Activated CD4-positive, alpha-beta memory T cell treated with anti-CD3 and anti-CD28 coated beads, Interleukin-2, amount 10 ng/mL, durations not matched to agents 7 days and 5 days (primary cell): Measurements from ENCODE around the gene SESTD1. TPM values are rescaled to one million over a fixed set of nuclear protein-coding genes. Genes with fewer than 3 reads are reported as not detected.

ENCODE experiments used
- CTCF ChIA-PET: fragments of 350-600 bp; sonication (Branson Sonifier 250); formaldehyde crosslinking; loops from one replicate; lab custom pipeline; 2021; ENCODE audit warnings: antibody characterized with exemption, inconsistent platforms; lab: Charles Lee
- POLR2A ChIA-PET: fragments of 350-600 bp; sonication (Branson Sonifier 250); formaldehyde crosslinking; loops from one replicate; lab custom pipeline; 2021; ENCODE audit warnings: antibody characterized with exemption; lab: Charles Lee
- DNase-seq: peaks from one replicate; pipeline ENCODE4 v3.0.0-alpha.2; 2020
- H3K27ac Mint-ChIP-seq: one replicate; pipeline ENCODE4 v1.8.0; 2021; ENCODE audit warnings: mild to moderate bottlenecking, mixed read lengths
- H3K27me3 Mint-ChIP-seq: one replicate; pipeline ENCODE4 v1.8.0; 2021; ENCODE audit warnings: mixed read lengths
- H3K36me3 Mint-ChIP-seq: one replicate; pipeline ENCODE4 v1.8.0; 2021; ENCODE audit warnings: low read depth, mixed read lengths
- H3K4me1 Mint-ChIP-seq: one replicate; pipeline ENCODE4 v1.8.0; 2021; ENCODE audit warnings: mixed read lengths
- H3K4me3 Mint-ChIP-seq: one replicate; pipeline ENCODE4 v1.8.0; 2021; ENCODE audit warnings: mild to moderate bottlenecking, mixed read lengths
- H3K9me3 Mint-ChIP-seq: one replicate; pipeline ENCODE4 v1.8.0; 2021; ENCODE audit warnings: mixed read lengths
- total RNA-seq, 2 experiments: library from RNA; stranded (reverse); gene quantifications; one replicate each; pipeline ENCODE4 v1.2.3, GENCODE V29; 2021

SESTD1 gene
- total RNA-seq, 2 experiments from 2014 or later: 13.8 to 14.7 TPM

- ChIA-PET POLR2A (no interaction called here), CTCF (no interaction called here)
- DNase-seq: no peak
- Mint-ChIP-seq H3K27me3 (no peaks in the 10 kb centered on the region), H3K4me1 (no peaks in the 10 kb centered on the region), H3K27ac (no peak overlapping the region), H3K4me3 (no peak overlapping the region), H3K9me3 (no peaks in the 10 kb centered on the region), H3K36me3 (no peaks in the 10 kb centered on the region)
Measured at GRCh38 chr2:179181002-179181401, 83.6 kb downstream of the SESTD1 start.

- Mint-ChIP-seq H3K4me1 (no peaks in the 10 kb centered on the region), H3K27ac (no peak overlapping the region), H3K36me3 (no peaks in the 10 kb centered on the region), H3K4me3 (no peak overlapping the region), H3K27me3 (no peaks in the 10 kb centered on the region), H3K9me3 (no peaks in the 10 kb centered on the region)
- POLR2A ChIA-PET: no interaction called here
- CTCF ChIA-PET: no interaction called here
- no peak for DNase-seq
Measured at GRCh38 chr2:179180242-179180641, 84.4 kb downstream of the SESTD1 start.

DNA sequence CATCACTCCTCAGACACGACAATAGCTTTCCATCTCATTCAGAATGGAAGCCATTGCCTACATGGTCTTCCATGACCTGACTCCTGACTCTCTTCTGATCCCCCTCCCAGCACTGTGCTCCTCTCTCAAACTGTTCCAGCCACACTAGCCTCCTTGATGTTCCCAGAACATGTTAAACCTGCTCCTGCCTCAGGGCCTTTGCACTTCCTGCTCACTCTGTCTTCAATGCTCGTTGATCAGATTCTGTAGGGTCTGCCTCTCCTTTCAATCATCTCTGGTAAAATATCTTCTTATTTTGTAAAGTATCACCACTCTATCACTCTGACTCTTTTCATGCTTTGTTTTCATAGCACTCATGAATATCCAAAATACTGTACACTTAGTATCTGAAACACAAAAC lies 84.9 kb downstream of the SESTD1 start:
- no peak overlapping the region for H3K4me3 Mint-ChIP-seq
- ChIA-PET POLR2A (no interaction called here), CTCF (no interaction called here)
- DNase-seq: no peak
- no peaks in the 10 kb centered on the region for H3K27me3 Mint-ChIP-seq
- H3K9me3 Mint-ChIP-seq: no peaks in the 10 kb centered on the region
- H3K4me1 Mint-ChIP-seq: no peaks in the 10 kb centered on the region
- H3K27ac Mint-ChIP-seq: no peak overlapping the region
- H3K36me3 Mint-ChIP-seq: no peaks in the 10 kb centered on the region

- H3K9me3 Mint-ChIP-seq: no peaks in the 10 kb centered on the region
- POLR2A ChIA-PET: no interaction called here
- no peaks in the 10 kb centered on the region for H3K27me3 Mint-ChIP-seq
- H3K4me1 Mint-ChIP-seq: no peaks in the 10 kb centered on the region
- no peak overlapping the region for H3K4me3 Mint-ChIP-seq
- CTCF ChIA-PET: no interaction called here
- no peaks in the 10 kb centered on the region for H3K36me3 Mint-ChIP-seq
- no peak for DNase-seq
- no peak overlapping the region for H3K27ac Mint-ChIP-seq
Measured at GRCh38 chr2:179177694-179178093, 86.9 kb downstream of the SESTD1 start.

DNA sequence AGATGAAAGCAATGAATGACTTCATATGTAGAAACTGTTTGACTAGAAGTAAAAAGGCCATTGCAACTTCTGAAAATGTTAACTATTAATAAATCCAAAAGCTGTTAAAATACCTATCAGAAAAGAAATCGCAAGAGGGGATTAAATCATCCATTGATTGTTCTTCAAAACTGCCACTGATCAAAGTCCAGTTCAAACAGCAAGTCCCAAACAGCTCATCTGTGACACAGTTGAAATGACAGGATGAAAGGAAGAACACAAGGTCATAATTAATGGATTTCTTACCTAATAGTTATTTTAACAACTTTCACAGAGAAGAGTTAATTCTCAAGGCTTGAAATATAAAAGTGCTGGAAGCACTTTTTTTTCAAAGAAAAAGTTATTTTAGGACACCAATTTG lies 90.4 kb downstream of the SESTD1 start:
- Mint-ChIP-seq H3K36me3 (no peaks in the 10 kb centered on the region), H3K27me3 (no peaks in the 10 kb centered on the region), H3K27ac (no peak overlapping the region), H3K4me3 (no peak overlapping the region), H3K9me3 (no peaks in the 10 kb centered on the region), H3K4me1 (no peaks in the 10 kb centered on the region)
- CTCF ChIA-PET: interaction anchor here (1.2 kb wide), 1 partner anchor 19 kb away, joined by 3 read pairs; no protein-coding TSS in a partner anchor
- POLR2A ChIA-PET: no interaction called here
- DNase-seq: no peak

- DNase-seq: no peak
- Mint-ChIP-seq H3K4me3 (no peak overlapping the region), H3K27me3 (no peaks in the 10 kb centered on the region), H3K27ac (no peak overlapping the region), H3K4me1 (no peaks in the 10 kb centered on the region), H3K9me3 (no peaks in the 10 kb centered on the region), H3K36me3 (no peaks in the 10 kb centered on the region)
- CTCF ChIA-PET: no interaction called here
- POLR2A ChIA-PET: no interaction called here
Measured at GRCh38 chr2:179172894-179173293, 91.7 kb downstream of the SESTD1 start.

GRCh38 chr2:179171371-179171770 lies 93.3 kb downstream of the SESTD1 start:
- ChIA-PET CTCF (no interaction called here), POLR2A (no interaction called here)
- Mint-ChIP-seq H3K27me3 (no peaks in the 10 kb centered on the region), H3K4me1 (no peaks in the 10 kb centered on the region), H3K4me3 (no peak overlapping the region), H3K36me3 (no peaks in the 10 kb centered on the region), H3K9me3 (no peaks in the 10 kb centered on the region), H3K27ac (no peak overlapping the region)
- DNase-seq: no peak

DNA sequence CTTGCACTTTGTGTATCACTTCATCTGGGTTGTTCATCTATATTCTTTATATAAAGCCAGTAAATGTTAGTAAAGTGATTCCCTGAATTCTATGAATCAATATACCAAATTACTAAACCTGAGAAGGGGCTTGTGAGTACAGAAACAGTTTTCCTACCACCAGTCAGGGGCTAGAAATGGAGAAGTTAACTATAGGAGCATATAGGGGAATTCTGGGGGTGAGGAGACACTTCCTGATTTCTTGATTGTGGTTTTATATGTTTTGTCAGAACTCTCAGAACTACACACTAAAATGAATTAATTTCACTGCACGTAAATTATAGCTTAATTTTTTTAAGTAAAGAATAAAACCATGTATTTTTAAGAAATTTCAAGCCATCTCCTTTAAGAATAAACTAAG lies 93.7 kb downstream of the SESTD1 start:
- no peaks in the 10 kb centered on the region for H3K9me3 Mint-ChIP-seq
- H3K27me3 Mint-ChIP-seq: no peaks in the 10 kb centered on the region
- ChIA-PET POLR2A (no interaction called here), CTCF (no interaction called here)
- H3K27ac Mint-ChIP-seq: no peak overlapping the region
- DNase-seq: no peak
- H3K36me3 Mint-ChIP-seq: no peaks in the 10 kb centered on the region
- H3K4me1 Mint-ChIP-seq: no peaks in the 10 kb centered on the region
- H3K4me3 Mint-ChIP-seq: no peak overlapping the region

GRCh38 chr2:179165356-179166000 lies 99.2 kb downstream of the SESTD1 start:
- no peaks in the 10 kb centered on the region for H3K27me3 Mint-ChIP-seq
- ChIA-PET CTCF (no interaction called here), POLR2A (no interaction called here)
- H3K36me3 Mint-ChIP-seq: no peaks in the 10 kb centered on the region
- H3K4me1 Mint-ChIP-seq: no peaks in the 10 kb centered on the region
- no peak for DNase-seq
- no peak overlapping the region for H3K27ac Mint-ChIP-seq
- no peaks in the 10 kb centered on the region for H3K9me3 Mint-ChIP-seq
- H3K4me3 Mint-ChIP-seq: no peak overlapping the region

- Mint-ChIP-seq H3K27me3 (no peaks in the 10 kb centered on the region), H3K4me1 (no peaks in the 10 kb centered on the region), H3K27ac (no peak overlapping the region), H3K36me3 (peaks cover 3% of the 10 kb centered on the region), H3K9me3 (no peaks in the 10 kb centered on the region), H3K4me3 (no peak overlapping the region)
- ChIA-PET CTCF (no interaction called here), POLR2A (no interaction called here)
- DNase-seq: no peak
Measured at GRCh38 chr2:179141206-179141605, 123.4 kb downstream of the SESTD1 start.

- Mint-ChIP-seq H3K9me3 (no peaks in the 10 kb centered on the region), H3K36me3 (peaks cover 3% of the 10 kb centered on the region), H3K27ac (no peak overlapping the region), H3K4me3 (no peak overlapping the region), H3K4me1 (no peaks in the 10 kb centered on the region), H3K27me3 (no peaks in the 10 kb centered on the region)
- DNase-seq: no peak
- ChIA-PET CTCF (no interaction called here), POLR2A (no interaction called here)
Measured at GRCh38 chr2:179140571-179140970, 124.1 kb downstream of the SESTD1 start.

- CTCF ChIA-PET: interaction anchor here (1.1 kb wide), 1 partner anchor 10 kb away, joined by 3 read pairs; no protein-coding TSS in a partner anchor
- no peaks in the 10 kb centered on the region for H3K27me3 Mint-ChIP-seq
- POLR2A ChIA-PET: no interaction called here
- H3K36me3 Mint-ChIP-seq: peaks cover 3% of the 10 kb centered on the region
- no peaks in the 10 kb centered on the region for H3K9me3 Mint-ChIP-seq
- DNase-seq: no peak
- no peaks in the 10 kb centered on the region for H3K4me1 Mint-ChIP-seq
- H3K4me3 Mint-ChIP-seq: no peak overlapping the region
- no peak overlapping the region for H3K27ac Mint-ChIP-seq
Measured at GRCh38 chr2:179139506-179139905, 125.1 kb downstream of the SESTD1 start.

GRCh38 chr2:179137200-179137759 lies 127.4 kb downstream of the SESTD1 start:
- CTCF ChIA-PET: interaction anchor here (0.6 kb wide), 1 partner anchor 12 kb away, joined by 3 read pairs; no protein-coding TSS in a partner anchor
- H3K27ac Mint-ChIP-seq: no peak overlapping the region
- no peaks in the 10 kb centered on the region for H3K27me3 Mint-ChIP-seq
- H3K9me3 Mint-ChIP-seq: no peaks in the 10 kb centered on the region
- DNase-seq: no peak
- no peaks in the 10 kb centered on the region for H3K36me3 Mint-ChIP-seq
- no peak overlapping the region for H3K4me3 Mint-ChIP-seq
- no peaks in the 10 kb centered on the region for H3K4me1 Mint-ChIP-seq
- POLR2A ChIA-PET: no interaction called here

DNA sequence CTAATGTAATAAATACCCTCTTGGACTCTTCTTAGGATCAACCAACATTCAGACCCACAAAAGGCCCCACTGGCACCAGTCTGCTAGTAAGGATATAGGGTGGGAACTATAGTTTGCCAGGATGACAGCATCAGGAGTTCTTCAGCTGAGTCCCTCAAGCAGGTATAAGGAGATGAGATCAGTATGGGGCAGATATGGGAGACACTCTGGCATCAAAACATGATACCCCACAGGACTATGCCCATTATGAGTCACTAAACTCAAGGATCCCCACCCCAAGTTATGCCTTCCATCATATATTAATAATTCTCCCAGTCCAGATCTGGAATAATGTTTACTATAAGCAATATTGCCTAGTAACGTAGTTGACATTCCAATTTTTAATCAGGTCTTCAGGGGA lies 131.6 kb downstream of the SESTD1 start:
- no peak overlapping the region for H3K4me3 Mint-ChIP-seq
- ChIA-PET CTCF (interaction anchor here (0.6 kb wide), 1 partner anchor 433 kb away, joined by 3 read pairs; no protein-coding TSS in a partner anchor), POLR2A (no interaction called here)
- H3K9me3 Mint-ChIP-seq: no peaks in the 10 kb centered on the region
- H3K27ac Mint-ChIP-seq: no peak overlapping the region
- H3K27me3 Mint-ChIP-seq: no peaks in the 10 kb centered on the region
- no peak for DNase-seq
- no peaks in the 10 kb centered on the region for H3K4me1 Mint-ChIP-seq
- H3K36me3 Mint-ChIP-seq: no peaks in the 10 kb centered on the region
